Esophagus squamous epithelium (tissue), 5 donors: Measurements from ENCODE around the gene MFAP3. TPM values are rescaled to one million over a fixed set of nuclear protein-coding genes. Genes with fewer than 3 reads are reported as not detected.

Experiments
- DNase-seq: peaks from one replicate; lab custom pipeline; 2025; lab: John Stamatoyannopoulos, UW
- H3K27ac ChIP-seq, 4 donors: fragments of 200-600 bp; sonication (generic); one replicate each; pipeline ENCODE4 v1.5.1; 2016 to 2019; ENCODE audit warnings: mild to moderate bottlenecking in 1 of 4
- H3K27me3 ChIP-seq, 4 donors: fragments of 200-600 bp; sonication (generic); 1 replicate in 3 of 4; 2 replicates in 1 of 4; pipeline versions ENCODE4 v1.5.1 to v1.6.0; 2017 to 2021; ENCODE audit warnings: antibody characterized with exemption in 1 of 4
- H3K36me3 ChIP-seq, 3 donors: fragments of 200-600 bp; sonication (generic); one replicate each; pipeline ENCODE4 v1.5.1; 2016 to 2019
- H3K4me1 ChIP-seq, 3 donors: fragments of 200-600 bp; sonication (generic); one replicate each; pipeline ENCODE4 v1.5.1; 2017 to 2019
- H3K4me3 ChIP-seq, 4 donors: fragments of 200-600 bp; sonication (generic); 1 replicate in 3 of 4; 2 replicates in 1 of 4; pipeline ENCODE4 v1.5.1; 2016 to 2019; ENCODE audit warnings: mild to moderate bottlenecking in 2 of 4, moderate library complexity in 1 of 4
- H3K9me3 ChIP-seq, 3 donors: fragments of 200-600 bp; sonication (generic); one replicate each; pipeline ENCODE4 v1.5.1; 2016 to 2019
- POLR2A ChIP-seq, 4 donors: fragments of 450-650 bp; IDR thresholded peaks; one replicate each; pipeline ENCODE4 v1.6.1; 2017; ENCODE audit warnings: antibody characterized with exemption in 4 of 4, mild to moderate bottlenecking in 4 of 4, moderate library complexity in 3 of 4
- WGBS, 2 donors: methylation state at CpG; one replicate each; pipeline ENCODE4 v1.1.5; 2018; 5-methylcytosine and 5-hydroxymethylcytosine counted together
- intact Hi-C: fragments of 100-400 bp; cut with DNase I; formaldehyde crosslinking; loops from one replicate; pipeline ENCODE4 v1.15.0; 2022
- total RNA-seq, 4 donors: library from RNA; depleted of rRNA; stranded (reverse); fragments of >200 nt; gene quantifications; one replicate each; pipeline ENCODE4 v1.1.0, GENCODE V29; 2016
- TF ChIP-seq, protein P1 (sequence below), 6 experiments: fragments of 450-650 bp in 4 of 6; fragments of 200-600 bp in 2 of 6; sonication (generic) in 2 of 6; IDR thresholded peaks; one replicate each; pipeline ENCODE4 v1.5.1; 2016 to 2019; ENCODE audit warnings: antibody characterized with exemption in 6 of 6, mild to moderate bottlenecking in 4 of 6, moderate library complexity in 4 of 6
- donor health status: DM: yes; HTN: yes; CAD: no.

Gene MFAP3
- total RNA-seq, 4 donors from 2014 or later: 29.0 to 58.1 (median 45.5) TPM

DNA sequence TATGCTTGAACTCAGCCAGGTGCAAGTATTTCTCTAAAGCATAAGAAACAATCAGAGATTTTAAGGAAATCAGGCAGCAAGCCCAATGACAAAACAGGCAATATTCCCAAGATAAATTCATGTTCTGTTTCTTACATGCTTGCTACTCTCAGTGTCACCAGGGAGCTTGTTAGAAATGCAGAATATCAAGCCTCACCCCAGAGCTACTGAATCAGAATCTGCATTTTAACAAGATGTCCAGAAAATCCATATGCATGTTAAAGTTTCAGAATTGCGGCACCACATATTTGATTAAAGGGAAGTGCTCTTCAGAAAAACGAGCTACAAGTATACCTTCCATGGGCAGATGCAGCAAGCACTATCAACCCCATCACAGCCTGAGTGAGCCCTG, 54.4 kb downstream of the MFAP3 start:
- TF ChIP-seq, protein P1, sequence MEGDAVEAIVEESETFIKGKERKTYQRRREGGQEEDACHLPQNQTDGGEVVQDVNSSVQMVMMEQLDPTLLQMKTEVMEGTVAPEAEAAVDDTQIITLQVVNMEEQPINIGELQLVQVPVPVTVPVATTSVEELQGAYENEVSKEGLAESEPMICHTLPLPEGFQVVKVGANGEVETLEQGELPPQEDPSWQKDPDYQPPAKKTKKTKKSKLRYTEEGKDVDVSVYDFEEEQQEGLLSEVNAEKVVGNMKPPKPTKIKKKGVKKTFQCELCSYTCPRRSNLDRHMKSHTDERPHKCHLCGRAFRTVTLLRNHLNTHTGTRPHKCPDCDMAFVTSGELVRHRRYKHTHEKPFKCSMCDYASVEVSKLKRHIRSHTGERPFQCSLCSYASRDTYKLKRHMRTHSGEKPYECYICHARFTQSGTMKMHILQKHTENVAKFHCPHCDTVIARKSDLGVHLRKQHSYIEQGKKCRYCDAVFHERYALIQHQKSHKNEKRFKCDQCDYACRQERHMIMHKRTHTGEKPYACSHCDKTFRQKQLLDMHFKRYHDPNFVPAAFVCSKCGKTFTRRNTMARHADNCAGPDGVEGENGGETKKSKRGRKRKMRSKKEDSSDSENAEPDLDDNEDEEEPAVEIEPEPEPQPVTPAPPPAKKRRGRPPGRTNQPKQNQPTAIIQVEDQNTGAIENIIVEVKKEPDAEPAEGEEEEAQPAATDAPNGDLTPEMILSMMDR (IDR thresholded peaks at IDR 0.05): no peak
- no peak for TF ChIP-seq POLR2A (IDR thresholded peaks at IDR 0.05)
- DNase-seq: no peak
- 46 to 63% methylated on average over 2 of the region's 2 CpGs for WGBS, 2 donors
- Histone ChIP-seq H3K4me3 (no peak overlapping the region), H3K27me3 (no peaks in the 10 kb centered on the region), H3K27ac (no peak overlapping the region), H3K36me3 (no peaks in the 10 kb centered on the region), H3K9me3 (no peaks in the 10 kb centered on the region), H3K4me1 (peaks cover 0 to 5% (median 0%) of the 10 kb centered on the region in 3 donors)
- intact Hi-C loops: no loop called here

- no peak for DNase-seq
- 83 to 86% methylated on average over 6 to 7 of the region's 7 CpGs for WGBS, 2 donors
- Histone ChIP-seq H3K4me1 (peaks cover 0 to 5% (median 0%) of the 10 kb centered on the region in 3 donors), H3K4me3 (no peak overlapping the region), H3K27ac (no peak overlapping the region), H3K9me3 (no peaks in the 10 kb centered on the region), H3K36me3 (no peaks in the 10 kb centered on the region), H3K27me3 (no peaks in the 10 kb centered on the region)
- TF ChIP-seq, protein P1 (IDR thresholded peaks at IDR 0.05): no peak
- no peak for TF ChIP-seq POLR2A (IDR thresholded peaks at IDR 0.05)
- intact Hi-C loops: no loop called here
Measured at GRCh38 chr5:154095904-154096303, 57.1 kb downstream of the MFAP3 start.

- 50 to 52% methylated on average over 2 of the region's 2 CpGs for WGBS, 2 donors
- H3K9me3 ChIP-seq: no peaks in the 10 kb centered on the region
- TF ChIP-seq, protein P1 (IDR thresholded peaks at IDR 0.05): no peak
- TF ChIP-seq POLR2A (IDR thresholded peaks at IDR 0.05): no peak
- H3K27ac ChIP-seq: no peak overlapping the region
- no peak for DNase-seq
- H3K36me3 ChIP-seq: no peaks in the 10 kb centered on the region
- intact Hi-C loops: no loop called here
- no peak overlapping the region for H3K4me3 ChIP-seq
- peaks cover 0 to 3% (median 0%) of the 10 kb centered on the region in 3 donors for H3K4me1 ChIP-seq
- no peaks in the 10 kb centered on the region for H3K27me3 ChIP-seq
Measured at GRCh38 chr5:154097031-154097430, 58.3 kb downstream of the MFAP3 start.

- 47 to 68% methylated on average over 2 of the region's 2 CpGs for WGBS, 2 donors
- Histone ChIP-seq H3K4me3 (no peak overlapping the region), H3K27ac (no peak overlapping the region), H3K9me3 (no peaks in the 10 kb centered on the region), H3K36me3 (no peaks in the 10 kb centered on the region), H3K4me1 (no peaks in the 10 kb centered on the region), H3K27me3 (no peaks in the 10 kb centered on the region)
- intact Hi-C loops: no loop called here
- TF ChIP-seq POLR2A (IDR thresholded peaks at IDR 0.05): no peak
- TF ChIP-seq, protein P1 (IDR thresholded peaks at IDR 0.05): no peak
- DNase-seq: no peak
Measured at GRCh38 chr5:154098465-154098864, 59.7 kb downstream of the MFAP3 start.

DNA sequence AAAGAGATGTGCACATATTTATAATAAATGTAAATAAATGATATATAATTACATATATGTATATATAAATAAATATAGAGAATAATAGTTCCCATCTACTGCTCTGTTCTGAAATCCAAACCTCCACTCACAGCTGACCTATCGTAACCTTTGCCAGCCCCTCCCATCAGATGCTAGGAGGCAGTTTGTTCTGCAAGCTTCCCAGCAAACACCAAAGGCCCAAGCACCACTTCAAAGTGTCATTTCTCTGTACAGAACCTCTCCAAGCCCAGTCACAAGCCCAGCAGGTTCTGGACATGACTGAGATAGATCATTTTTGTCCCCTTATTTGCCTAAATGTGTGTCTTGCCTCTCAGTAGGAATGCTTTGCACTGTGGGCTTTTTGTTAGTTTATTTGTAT, 62.4 kb downstream of the MFAP3 start:
- no peaks in the 10 kb centered on the region for H3K9me3 ChIP-seq
- no peaks in the 10 kb centered on the region for H3K4me1 ChIP-seq
- no peak overlapping the region for H3K4me3 ChIP-seq
- no peak overlapping the region for H3K27ac ChIP-seq
- no peaks in the 10 kb centered on the region for H3K36me3 ChIP-seq
- DNase-seq: no peak
- 77 to 100% methylated on average over 1 of the region's 1 CpG for WGBS, 2 donors
- intact Hi-C loops: no loop called here
- no peak for TF ChIP-seq POLR2A (IDR thresholded peaks at IDR 0.05)
- TF ChIP-seq, protein P1 (IDR thresholded peaks at IDR 0.05): no peak
- no peaks in the 10 kb centered on the region for H3K27me3 ChIP-seq
